Neural cell (in vitro differentiated cells): ENCODE results near the gene EPB41.

Experiments used
- CTCF ChIP-seq: fragments of 450-650 bp; IDR thresholded peaks from 2 replicates; pipeline ENCODE4 v1.5.1; 2014; ENCODE audit warnings: antibody characterized with exemption, mild to moderate bottlenecking, moderate library complexity; ENCODE audit not compliant: poor library complexity, severe bottlenecking
- EP300 ChIP-seq: fragments of 450-650 bp; conservative IDR thresholded peaks from 2 replicates; pipeline ENCODE4 v1.6.1; 2014; ENCODE audit warnings: antibody characterized with exemption, mild to moderate bottlenecking, moderate library complexity; ENCODE audit not compliant: poor library complexity, severe bottlenecking
- EZH2 ChIP-seq: fragments of 200-600, 300-800 bp; shearing (Covaris generic), sonication (generic); IDR thresholded peaks from 2 replicates; pipeline ENCODE4 v1.6.1; 2014; ENCODE audit warnings: antibody characterized with exemption, low read length, borderline replicate concordance, mild to moderate bottlenecking; ENCODE audit not compliant: insufficient read depth, poor library complexity, severe bottlenecking
- REST ChIP-seq: IDR thresholded peaks from 2 replicates; pipeline ENCODE4 v1.6.1; 2012; ENCODE audit warnings: borderline replicate concordance

GRCh38 chr1:29162025-29162424 is 247.7 kb downstream of the EPB41 start:
- TF ChIP-seq CTCF (no peak), REST (no peak), EZH2 (no peak), EP300 (no peak)
